Lung (tissue), 12 donors: ENCODE data around the gene RGS5. TPM values are rescaled to one million over a fixed set of nuclear protein-coding genes. Genes with fewer than 3 reads are reported as not detected.

Experiments
- ATAC-seq: fragments of 200-7000 bp; cut with Tn5 transposase; one replicate; pipeline ENCODE4 v1.9.1; 2020; ENCODE audit warnings: moderate number of reproducible peaks; ENCODE audit not compliant: insufficient read depth, low FRiP score
- DNase-seq, 3 donors: peaks; one replicate each; pipeline ENCODE4 v3.0.0-alpha.2; 2013 to 2017
- H3K27ac ChIP-seq, 2 donors: one replicate each; pipeline ENCODE4 v1.5.1; 2013; ENCODE audit warnings: mild to moderate bottlenecking in 2 of 2, moderate library complexity in 2 of 2, control low read depth in 1 of 2, inconsistent platforms in 1 of 2, low read depth in 1 of 2, low read length in 1 of 2
- H3K27me3 ChIP-seq, 3 donors: one replicate each; pipeline ENCODE4 v1.5.1; 2013; ENCODE audit warnings: low read length in 2 of 3; ENCODE audit not compliant: control insufficient read depth in 3 of 3, insufficient read depth in 3 of 3
- H3K36me3 ChIP-seq, 4 donors: one replicate each; pipeline ENCODE4 v1.5.1; 2013; ENCODE audit warnings: low read length in 4 of 4, mild to moderate bottlenecking in 1 of 4, moderate library complexity in 1 of 4; ENCODE audit not compliant: control insufficient read depth in 4 of 4, insufficient read depth in 4 of 4
- H3K4me1 ChIP-seq, 5 donors: one replicate each; pipeline ENCODE4 v1.5.1; 2013; ENCODE audit warnings: low read length in 5 of 5, mild to moderate bottlenecking in 2 of 5, moderate library complexity in 1 of 5; ENCODE audit not compliant: control insufficient read depth in 5 of 5, insufficient read depth in 5 of 5
- H3K4me3 ChIP-seq: one replicate; pipeline ENCODE4 v1.5.1; 2013; ENCODE audit warnings: mild to moderate bottlenecking, control low read depth, moderate library complexity
- H3K9ac ChIP-seq, 2 donors: one replicate each; pipeline ENCODE4 v1.5.1; 2013; ENCODE audit warnings: low read length in 2 of 2, control low read depth in 1 of 2; ENCODE audit not compliant: insufficient read depth in 1 of 2
- H3K9me3 ChIP-seq, 4 donors: one replicate each; pipeline ENCODE4 v1.5.1; 2013; ENCODE audit warnings: low read length in 3 of 4, mild to moderate bottlenecking in 1 of 4, moderate library complexity in 1 of 4; ENCODE audit not compliant: control insufficient read depth in 4 of 4, insufficient read depth in 3 of 4
- WGBS, 2 donors: extraction: QIAGEN DNeasy Blood & Tissue Kit; methylation state at CpG; one replicate each; pipeline ENCODE4 v1.1.7; 2013; 5-methylcytosine and 5-hydroxymethylcytosine counted together
- polyA plus RNA-seq, 2 donors: library from polyadenylated mRNA; stranded (reverse); fragments of 200-250 nt; gene quantifications; one replicate each; pipeline ENCODE4 v1.2.1, GENCODE V29; 2013
- total RNA-seq, 2 donors: library from RNA; depleted of rRNA in 1 of 2; stranded (reverse); fragments of >200 nt in 1 of 2; gene quantifications; one replicate each; pipeline ENCODE4 v1.2.1, GENCODE V29; 2014 to 2021
- TF ChIP-seq, protein P1 (sequence below): IDR thresholded peaks from 2 replicates; pipeline ENCODE4 v1.5.1; 2012; ENCODE audit warnings: mild to moderate bottlenecking; ENCODE audit errors: control extremely low read depth, extremely low read depth
- donor health status: control.
- donor health status: control.
- donor health status: Bipolar disorder and iron deficiency.
- donor health status: healthy.
- donor health status: DM: yes; HTN: yes; CAD: no.

The RGS5 gene
- total and polyA plus RNA-seq, 4 donors = 10.3 to 77.2 (median 43.5) TPM

DNA sequence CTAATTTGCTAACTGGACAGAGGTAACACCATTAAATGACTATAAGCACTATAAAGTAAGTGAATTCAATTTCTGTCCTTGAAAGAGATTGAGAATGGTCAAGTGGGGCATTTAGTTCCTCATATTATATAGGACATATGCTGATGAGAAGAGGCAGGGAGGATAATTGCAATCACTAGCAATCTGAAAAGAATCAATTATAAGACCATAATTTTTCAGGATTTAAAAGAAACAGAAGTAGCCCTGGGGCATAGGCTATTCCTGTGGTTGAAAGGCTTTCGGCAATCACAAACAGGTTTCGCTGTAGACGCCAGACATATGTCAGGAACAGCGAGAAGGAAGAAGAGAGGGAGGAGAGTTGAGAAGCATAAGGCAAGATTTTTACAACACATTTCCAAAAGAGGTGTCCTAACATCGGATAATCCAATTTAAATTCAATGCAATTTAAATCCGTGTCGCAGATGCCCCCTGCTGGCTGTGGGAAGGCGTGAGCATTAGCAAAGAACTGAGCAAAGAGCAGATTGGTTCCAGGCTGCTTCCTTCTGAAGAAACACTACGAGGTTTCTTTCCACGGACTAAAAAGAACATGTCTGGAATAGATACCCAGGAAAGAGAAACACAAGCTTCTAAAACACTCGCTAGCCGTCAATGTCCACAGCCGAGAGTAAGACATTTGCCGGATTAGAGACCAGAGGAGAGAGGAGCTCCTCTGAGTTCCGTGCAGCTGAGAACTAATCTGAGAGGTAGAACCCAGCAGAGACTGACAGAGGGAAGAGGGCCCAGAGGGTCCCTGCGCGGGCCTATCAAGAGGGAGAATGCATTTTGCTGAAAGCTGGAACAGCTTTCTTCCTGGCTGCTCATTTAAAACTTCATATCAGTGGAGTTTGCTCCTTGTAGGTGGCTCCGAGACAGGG, 27.9 kb downstream of the RGS5 start:
- H3K4me3 ChIP-seq = no peak overlapping the region
- WGBS, 2 donors = 46 to 53% methylated on average over 18 of the region's 18 CpGs
- DNase-seq (peak; percentile 61 to 75 (median 72)), ATAC-seq (no peak)
- TF ChIP-seq, protein P1, sequence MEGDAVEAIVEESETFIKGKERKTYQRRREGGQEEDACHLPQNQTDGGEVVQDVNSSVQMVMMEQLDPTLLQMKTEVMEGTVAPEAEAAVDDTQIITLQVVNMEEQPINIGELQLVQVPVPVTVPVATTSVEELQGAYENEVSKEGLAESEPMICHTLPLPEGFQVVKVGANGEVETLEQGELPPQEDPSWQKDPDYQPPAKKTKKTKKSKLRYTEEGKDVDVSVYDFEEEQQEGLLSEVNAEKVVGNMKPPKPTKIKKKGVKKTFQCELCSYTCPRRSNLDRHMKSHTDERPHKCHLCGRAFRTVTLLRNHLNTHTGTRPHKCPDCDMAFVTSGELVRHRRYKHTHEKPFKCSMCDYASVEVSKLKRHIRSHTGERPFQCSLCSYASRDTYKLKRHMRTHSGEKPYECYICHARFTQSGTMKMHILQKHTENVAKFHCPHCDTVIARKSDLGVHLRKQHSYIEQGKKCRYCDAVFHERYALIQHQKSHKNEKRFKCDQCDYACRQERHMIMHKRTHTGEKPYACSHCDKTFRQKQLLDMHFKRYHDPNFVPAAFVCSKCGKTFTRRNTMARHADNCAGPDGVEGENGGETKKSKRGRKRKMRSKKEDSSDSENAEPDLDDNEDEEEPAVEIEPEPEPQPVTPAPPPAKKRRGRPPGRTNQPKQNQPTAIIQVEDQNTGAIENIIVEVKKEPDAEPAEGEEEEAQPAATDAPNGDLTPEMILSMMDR = peak; percentile 68
- no peaks in the 10 kb centered on the region for H3K9me3 ChIP-seq
- peak overlapping the region in 1 of 2 donors; percentile 11 for H3K27ac ChIP-seq
- no peaks in the 10 kb centered on the region for H3K36me3 ChIP-seq
- H3K4me1 ChIP-seq = peaks cover 0 to 19% (median 0%) of the 10 kb centered on the region in 5 donors
- no peak overlapping the region for H3K9ac ChIP-seq
- no peaks in the 10 kb centered on the region for H3K27me3 ChIP-seq

DNA sequence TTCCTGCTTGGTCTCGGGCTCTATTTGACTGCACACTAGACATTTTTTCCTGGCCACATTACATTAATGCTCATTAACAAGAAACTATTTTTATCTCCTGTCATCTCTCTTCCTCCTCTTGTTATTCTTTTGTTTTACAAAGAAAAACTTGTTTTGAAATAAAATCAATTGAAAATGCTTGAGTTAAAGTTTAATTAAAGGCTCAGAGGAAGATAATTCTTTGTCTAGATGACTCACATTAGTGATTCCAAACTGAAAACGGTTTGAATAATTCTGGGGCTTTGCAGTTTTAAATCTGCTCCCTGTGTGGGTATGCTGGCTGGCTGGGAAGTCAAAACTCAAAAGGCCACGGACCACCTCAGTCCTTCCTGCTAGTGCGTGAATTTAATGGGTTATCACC, 29.6 kb downstream of the RGS5 start:
- 51 to 67% methylated on average over 4 of the region's 4 CpGs for WGBS, 2 donors
- Histone ChIP-seq H3K4me3 (no peak overlapping the region), H3K36me3 (no peaks in the 10 kb centered on the region), H3K9me3 (no peaks in the 10 kb centered on the region), H3K27ac (no peak overlapping the region), H3K27me3 (no peaks in the 10 kb centered on the region), H3K4me1 (peaks cover 0 to 19% (median 0%) of the 10 kb centered on the region in 5 donors), H3K9ac (no peak overlapping the region)
- TF ChIP-seq, protein P1 = no peak
- peak in 1 of 3 donors; percentile 41 for DNase-seq
- ATAC-seq = no peak

DNA sequence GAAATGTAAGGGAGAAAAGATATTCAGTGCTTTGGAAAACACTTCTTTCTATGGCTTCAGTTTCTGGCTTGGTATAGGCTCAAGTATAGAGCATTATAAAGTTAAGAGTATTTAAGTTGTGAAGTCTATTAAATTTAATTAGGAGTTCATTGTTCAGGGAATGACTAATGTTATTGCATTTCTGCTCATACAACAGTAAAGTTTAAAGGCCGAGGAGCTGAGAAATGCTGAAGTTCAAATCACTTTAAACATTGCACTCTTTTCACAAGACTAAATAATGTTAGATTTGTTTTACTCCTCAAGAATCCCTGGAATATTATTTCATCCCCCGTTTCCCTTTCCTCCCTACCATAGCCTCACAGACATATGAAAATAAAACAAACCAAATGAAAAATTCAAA, 30.1 kb downstream of the RGS5 start:
- no peak overlapping the region for H3K4me3 ChIP-seq
- no peaks in the 10 kb centered on the region for H3K9me3 ChIP-seq
- H3K36me3 ChIP-seq = no peaks in the 10 kb centered on the region
- peaks cover 0 to 19% (median 0%) of the 10 kb centered on the region in 5 donors for H3K4me1 ChIP-seq
- ATAC-seq (no peak), DNase-seq (no peak)
- no peak overlapping the region for H3K27ac ChIP-seq
- WGBS, 2 donors = 51 to 66% methylated on average over 2 of the region's 2 CpGs
- H3K27me3 ChIP-seq = no peaks in the 10 kb centered on the region
- TF ChIP-seq, protein P1 = no peak
- no peak overlapping the region for H3K9ac ChIP-seq
